NCI-H226 (cell line): ENCODE results near the gene LTBP2.

ENCODE experiments used
- DNase-seq: peaks from one replicate; pipeline ENCODE4 v3.0.0-alpha.2; 2015

LTBP2 gene

GRCh38 chr14:74611650-74612349 is at the start of gene LTBP2:
LTBP2 (minus strand) TSS chr14:74612237; CDS start chr14:74611944, 293 bp downstream.
- DNase-seq = no peak

GRCh38 chr14:74660863-74661262 is 48.8 kb upstream of the LTBP2 start:
- DNase-seq = no peak

GRCh38 chr14:74660167-74660566 is 48.1 kb upstream of the LTBP2 start:
- DNase-seq = peak; percentile 23

- DNase-seq = peak; percentile 51
Measured at GRCh38 chr14:74658535-74659131, 46.6 kb upstream of the LTBP2 start.

GRCh38 chr14:74656964-74657363 is 44.9 kb upstream of the LTBP2 start:
- no peak for DNase-seq

GRCh38 chr14:74655599-74656395 is 43.8 kb upstream of the LTBP2 start:
- DNase-seq = peak; percentile 92

GRCh38 chr14:74654931-74655330 is 42.9 kb upstream of the LTBP2 start:
- DNase-seq = no peak

- no peak for DNase-seq
Measured at GRCh38 chr14:74653386-74654138, 41.5 kb upstream of the LTBP2 start.

- DNase-seq = peak; percentile 48
Measured at GRCh38 chr14:74652541-74652940, 40.5 kb upstream of the LTBP2 start.

- DNase-seq = no peak
Measured at GRCh38 chr14:74650927-74651686, 39.1 kb upstream of the LTBP2 start.

- peak; percentile 54 for DNase-seq
Measured at GRCh38 chr14:74649673-74650072, 37.6 kb upstream of the LTBP2 start.

GRCh38 chr14:74649167-74649566 is 37.1 kb upstream of the LTBP2 start:
- no peak for DNase-seq

GRCh38 chr14:74648601-74649000 is 36.6 kb upstream of the LTBP2 start:
- DNase-seq = no peak

- DNase-seq = peak; percentile 27
Measured at GRCh38 chr14:74647678-74648461, 35.8 kb upstream of the LTBP2 start.

- no peak for DNase-seq
Measured at GRCh38 chr14:74647061-74647677, 35.1 kb upstream of the LTBP2 start.

- DNase-seq = peak; percentile 21
Measured at GRCh38 chr14:74645756-74646470, 33.9 kb upstream of the LTBP2 start.

- no peak for DNase-seq
Measured at GRCh38 chr14:74645244-74645643, 33.2 kb upstream of the LTBP2 start.

- DNase-seq = no peak
Measured at GRCh38 chr14:74641601-74642391, 29.8 kb upstream of the LTBP2 start.

- DNase-seq = no peak
Measured at GRCh38 chr14:74638966-74639365, 26.9 kb upstream of the LTBP2 start.
